Vagina (tissue), 2 donors: ENCODE measurements around the gene RNF167. TPM values are rescaled to one million over a fixed set of nuclear protein-coding genes. Genes with fewer than 3 reads are reported as not detected.

ENCODE experiments used
- DNase-seq, 2 donors: peaks; one replicate each; pipeline ENCODE4 v3.0.0-alpha.2; 2017; ENCODE audit errors: extremely low spot score in 2 of 2
- H3K27ac ChIP-seq: fragments of 200-600 bp; sonication (generic); one replicate; pipeline ENCODE4 v1.5.1; 2019
- H3K27me3 ChIP-seq: fragments of 200-600 bp; sonication (generic); one replicate; pipeline ENCODE4 v1.5.1; 2019
- H3K36me3 ChIP-seq, 2 donors: fragments of 200-600 bp; sonication (generic); one replicate each; pipeline ENCODE4 v1.5.1; 2017 to 2019
- H3K4me1 ChIP-seq: fragments of 200-600 bp; sonication (generic); one replicate; pipeline ENCODE4 v1.5.1; 2019
- H3K4me3 ChIP-seq, 2 donors: fragments of 200-600 bp; sonication (generic); 1 replicate in 1 of 2; 2 replicates in 1 of 2; pipeline ENCODE4 v1.5.1; 2016 to 2019
- H3K9me3 ChIP-seq: fragments of 200-600 bp; sonication (generic); one replicate; pipeline ENCODE4 v1.5.1; 2019
- POLR2A ChIP-seq, 2 donors: fragments of 450-650 bp; IDR thresholded peaks; one replicate each; pipeline ENCODE4 v1.6.1; 2017; ENCODE audit warnings: antibody characterized with exemption in 2 of 2, mild to moderate bottlenecking in 2 of 2, moderate library complexity in 2 of 2
- POLR2AphosphoS5 ChIP-seq, 2 donors: sonication (generic); formaldehyde crosslinking; IDR thresholded peaks; one replicate each; pipeline ENCODE4 v1.9.0; 2017; ENCODE audit warnings: antibody characterized with exemption in 2 of 2, mild to moderate bottlenecking in 2 of 2, low read depth in 1 of 2; ENCODE audit not compliant: insufficient read depth in 1 of 2
- intact Hi-C: fragments of 100-400 bp; cut with DNase I; formaldehyde crosslinking; loops from one replicate; pipeline ENCODE4 v1.15.1; 2023
- total RNA-seq: library from RNA; depleted of rRNA; stranded (reverse); fragments of >200 nt; gene quantifications from one replicate; pipeline ENCODE4 v1.2.3, GENCODE V29; 2016
- TF ChIP-seq, protein P1 (sequence below), 3 experiments: fragments of 450-650 bp in 2 of 3; fragments of 200-600 bp in 1 of 3; sonication (generic) in 1 of 3; IDR thresholded peaks; one replicate each; pipeline ENCODE4 v1.5.1; 2017 to 2019; ENCODE audit warnings: antibody characterized with exemption in 3 of 3, mild to moderate bottlenecking in 2 of 3, moderate library complexity in 2 of 3

Gene RNF167
- total RNA-seq, 1 donor from 2014 or later, result 54.3 TPM

DNA sequence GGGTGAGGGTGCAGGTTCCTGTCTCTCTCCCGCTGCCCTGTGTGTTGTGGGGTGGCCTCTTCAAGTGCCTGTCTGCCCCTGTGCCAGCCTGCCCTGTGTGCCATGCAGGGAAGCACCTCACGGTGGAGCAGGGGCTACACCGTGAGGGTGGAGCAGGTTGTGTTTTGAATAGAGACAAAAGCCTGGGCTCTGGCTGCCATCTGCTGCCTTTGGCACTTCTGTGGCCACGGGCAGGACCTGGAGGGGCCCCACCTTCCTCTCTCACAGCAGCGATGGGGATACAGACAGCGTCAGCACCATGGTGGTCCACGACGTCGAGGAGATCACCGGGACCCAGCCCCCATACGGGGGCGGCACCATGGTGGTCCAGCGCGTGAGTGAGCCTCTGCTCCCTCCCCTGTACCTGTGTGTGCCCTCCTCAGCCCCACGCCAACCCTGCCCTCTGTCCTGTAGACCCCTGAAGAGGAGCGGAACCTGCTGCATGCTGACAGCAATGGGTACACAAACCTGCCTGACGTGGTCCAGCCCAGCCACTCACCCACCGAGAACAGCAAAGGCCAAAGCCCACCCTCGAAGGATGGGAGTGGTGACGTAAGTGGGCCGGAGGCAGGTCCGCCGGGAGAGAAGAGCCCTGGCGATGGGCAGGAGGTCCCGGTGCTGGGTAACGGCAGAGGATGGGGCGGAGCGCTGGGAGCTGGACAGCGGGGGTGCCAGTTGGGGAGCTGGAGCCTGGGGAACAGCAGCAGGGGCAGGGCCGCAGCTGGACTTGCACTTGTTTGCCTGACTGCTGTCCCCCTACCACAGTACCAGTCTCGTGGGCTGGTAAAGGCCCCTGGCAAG lies 46.1 kb upstream of the RNF167 start:
- Histone ChIP-seq H3K4me3 (no peak overlapping the region), H3K9me3 (no peaks in the 10 kb centered on the region), H3K4me1 (peaks cover 4% of the 10 kb centered on the region), H3K27me3 (no peaks in the 10 kb centered on the region), H3K27ac (no peak overlapping the region), H3K36me3 (peaks cover 0 to 83% of the 10 kb centered on the region in 2 donors)
- intact Hi-C loops, result loop anchor here (5.0 kb wide), 1 partner anchor 107 kb away; the partner anchor contains the start of genes GLTPD2 and VMO1
- no peak for DNase-seq
- TF ChIP-seq, protein P1, sequence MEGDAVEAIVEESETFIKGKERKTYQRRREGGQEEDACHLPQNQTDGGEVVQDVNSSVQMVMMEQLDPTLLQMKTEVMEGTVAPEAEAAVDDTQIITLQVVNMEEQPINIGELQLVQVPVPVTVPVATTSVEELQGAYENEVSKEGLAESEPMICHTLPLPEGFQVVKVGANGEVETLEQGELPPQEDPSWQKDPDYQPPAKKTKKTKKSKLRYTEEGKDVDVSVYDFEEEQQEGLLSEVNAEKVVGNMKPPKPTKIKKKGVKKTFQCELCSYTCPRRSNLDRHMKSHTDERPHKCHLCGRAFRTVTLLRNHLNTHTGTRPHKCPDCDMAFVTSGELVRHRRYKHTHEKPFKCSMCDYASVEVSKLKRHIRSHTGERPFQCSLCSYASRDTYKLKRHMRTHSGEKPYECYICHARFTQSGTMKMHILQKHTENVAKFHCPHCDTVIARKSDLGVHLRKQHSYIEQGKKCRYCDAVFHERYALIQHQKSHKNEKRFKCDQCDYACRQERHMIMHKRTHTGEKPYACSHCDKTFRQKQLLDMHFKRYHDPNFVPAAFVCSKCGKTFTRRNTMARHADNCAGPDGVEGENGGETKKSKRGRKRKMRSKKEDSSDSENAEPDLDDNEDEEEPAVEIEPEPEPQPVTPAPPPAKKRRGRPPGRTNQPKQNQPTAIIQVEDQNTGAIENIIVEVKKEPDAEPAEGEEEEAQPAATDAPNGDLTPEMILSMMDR (IDR thresholded peaks at IDR 0.05), result no peak
- TF ChIP-seq POLR2AphosphoS5 (IDR thresholded peaks at IDR 0.05; ENCODE audit: insufficient read depth in 1 of 2, low read depth in 1 of 2), result no peak
- no peak for TF ChIP-seq POLR2A (IDR thresholded peaks at IDR 0.05)

GRCh38 chr17:4895121-4895520 lies 44.9 kb upstream of the RNF167 start:
- no peaks in the 10 kb centered on the region for H3K27me3 ChIP-seq
- intact Hi-C loops, result no loop called here

GRCh38 chr17:4895657-4896331 lies 44.3 kb upstream of the RNF167 start:
- no peaks in the 10 kb centered on the region for H3K9me3 ChIP-seq
- no peaks in the 10 kb centered on the region for H3K27me3 ChIP-seq
- intact Hi-C loops, result no loop called here

More at GRCh38 chr17:4895121-4895520, 44.9 kb upstream of the RNF167 start:
- no peak for DNase-seq
- Histone ChIP-seq H3K27ac (no peak overlapping the region), H3K4me3 (no peak overlapping the region), H3K4me1 (peaks cover 14% of the 10 kb centered on the region), H3K9me3 (no peaks in the 10 kb centered on the region), H3K36me3 (peaks cover 0 to 75% of the 10 kb centered on the region in 2 donors)
- no peak for TF ChIP-seq POLR2AphosphoS5 (IDR thresholded peaks at IDR 0.05; ENCODE audit: insufficient read depth in 1 of 2, low read depth in 1 of 2)
- TF ChIP-seq POLR2A (IDR thresholded peaks at IDR 0.05), result no peak
- TF ChIP-seq, protein P1 (IDR thresholded peaks at IDR 0.05), result no peak

DNA sequence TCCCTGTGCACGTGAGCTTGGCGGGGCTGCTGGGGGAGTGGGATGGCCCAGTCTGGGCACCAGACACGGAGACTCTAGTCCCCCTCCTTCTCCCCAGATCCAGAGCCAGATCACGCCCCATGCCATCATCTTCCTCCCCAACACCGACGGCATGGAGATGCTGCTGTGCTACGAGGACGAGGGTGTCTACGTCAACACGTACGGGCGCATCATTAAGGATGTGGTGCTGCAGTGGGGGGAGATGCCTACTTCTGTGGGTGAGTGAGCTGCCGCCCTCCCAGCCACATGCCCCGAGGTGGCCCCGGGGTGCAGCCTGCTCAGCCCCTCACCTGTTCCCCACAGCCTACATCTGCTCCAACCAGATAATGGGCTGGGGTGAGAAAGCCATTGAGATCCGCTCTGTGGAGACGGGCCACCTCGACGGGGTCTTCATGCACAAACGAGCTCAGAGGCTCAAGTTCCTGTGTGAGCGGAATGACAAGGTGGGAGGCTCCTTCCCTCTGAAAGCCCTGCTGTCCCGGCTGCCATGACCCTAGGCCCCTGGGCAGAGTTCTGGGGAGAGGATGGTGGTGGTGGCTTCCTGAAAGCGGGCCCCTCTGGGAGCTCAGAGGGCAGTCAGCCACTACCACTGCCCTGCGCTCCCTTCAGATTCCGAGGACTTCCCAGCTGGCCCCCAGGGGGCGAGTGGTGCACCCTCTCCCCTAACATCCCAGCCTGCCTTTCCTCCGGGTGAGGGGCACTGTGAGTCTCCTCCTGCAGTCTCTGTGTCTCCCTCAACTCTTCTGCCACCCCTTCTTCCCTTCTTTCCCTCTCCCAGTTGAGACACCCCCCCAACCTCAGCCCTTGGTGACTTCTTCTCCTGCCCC lies 43.5 kb upstream of the RNF167 start:
- Histone ChIP-seq H3K27ac (no peak overlapping the region), H3K27me3 (no peaks in the 10 kb centered on the region), H3K9me3 (no peaks in the 10 kb centered on the region), H3K4me1 (peaks cover 20% of the 10 kb centered on the region), H3K4me3 (no peak overlapping the region), H3K36me3 (peaks cover 0 to 60% of the 10 kb centered on the region in 2 donors)
- TF ChIP-seq POLR2AphosphoS5 (IDR thresholded peaks at IDR 0.05; ENCODE audit: insufficient read depth in 1 of 2, low read depth in 1 of 2) (no peak), POLR2A (IDR thresholded peaks at IDR 0.05) (no peak)
- TF ChIP-seq, protein P1 (IDR thresholded peaks at IDR 0.05), result no peak
- no peak for DNase-seq
- intact Hi-C loops, result no loop called here

More at GRCh38 chr17:4895657-4896331, 44.3 kb upstream of the RNF167 start:
- TF ChIP-seq POLR2A (IDR thresholded peaks at IDR 0.05) (no peak), POLR2AphosphoS5 (IDR thresholded peaks at IDR 0.05; ENCODE audit: insufficient read depth in 1 of 2, low read depth in 1 of 2) (no peak)
- TF ChIP-seq, protein P1 (IDR thresholded peaks at IDR 0.05), result no peak
- no peak for DNase-seq
- Histone ChIP-seq H3K4me1 (peaks cover 20% of the 10 kb centered on the region), H3K4me3 (no peak overlapping the region), H3K36me3 (peaks cover 0 to 68% of the 10 kb centered on the region in 2 donors), H3K27ac (no peak overlapping the region)
